Spleen (tissue), 11 donors: ENCODE measurements around the gene DGKG. TPM values are rescaled to one million over a fixed set of nuclear protein-coding genes. Genes with fewer than 3 reads are reported as not detected.
A peak's percentile ranks its signal among the peaks of the same experiment; 100 is the strongest.

Experiments used
- DNase-seq: peaks from one replicate; pipeline ENCODE4 v3.0.0-alpha.2; 2020
- H3K27ac ChIP-seq, 8 donors: fragments of 200-600 bp; sonication (generic) in 7 of 8; 1 replicate in 4 of 8; 2 replicates in 4 of 8; pipeline versions ENCODE4 v1.5.0 to v1.8.0; 2016 to 2021; ENCODE audit warnings: inconsistent platforms in 4 of 8, mild to moderate bottlenecking in 4 of 8, moderate library complexity in 1 of 8
- H3K27me3 ChIP-seq, 7 donors: fragments of 200-600 bp; sonication (generic) in 6 of 7; replicated peaks in 1 of 7; 1 replicate in 4 of 7; 2 replicates in 3 of 7; pipeline versions ENCODE4 v1.5.0 to v1.8.0; 2016 to 2021; ENCODE audit warnings: inconsistent platforms in 3 of 7, mild to moderate bottlenecking in 1 of 7
- H3K36me3 ChIP-seq, 6 donors: fragments of 200-600 bp; sonication (generic) in 5 of 6; 1 replicate in 4 of 6; 2 replicates in 2 of 6; pipeline versions ENCODE4 v1.5.0 to v1.8.0; 2016 to 2021; ENCODE audit warnings: inconsistent platforms in 2 of 6
- H3K4me1 ChIP-seq, 6 donors: fragments of 200-600 bp; sonication (generic) in 5 of 6; 1 replicate in 3 of 6; 2 replicates in 3 of 6; pipeline versions ENCODE4 v1.5.0 to v1.8.0; 2016 to 2021; ENCODE audit warnings: inconsistent platforms in 3 of 6
- H3K4me3 ChIP-seq, 8 donors: fragments of 200-600 bp; sonication (generic) in 7 of 8; 1 replicate in 4 of 8; 2 replicates in 4 of 8; pipeline versions ENCODE4 v1.5.0 to v1.8.0; 2016 to 2021; ENCODE audit warnings: inconsistent platforms in 4 of 8, mild to moderate bottlenecking in 4 of 8, moderate library complexity in 2 of 8
- H3K9me3 ChIP-seq, 8 donors: fragments of 200-600 bp; sonication (generic) in 7 of 8; 1 replicate in 4 of 8; 2 replicates in 4 of 8; pipeline versions ENCODE4 v1.5.0 to v1.8.0; 2016 to 2021; ENCODE audit warnings: inconsistent platforms in 4 of 8
- CTCF ChIP-seq, 11 experiments: fragments of 200-600 bp in 7 of 11; fragments of 450-650 bp in 4 of 11; sonication (generic) in 4 of 11; IDR thresholded peaks in 8 of 11; conservative IDR thresholded peaks in 3 of 11; 1 replicate in 7 of 11; 2 replicates in 4 of 11; pipeline versions ENCODE4 v1.4.0 to v1.8.0; 2016 to 2021; ENCODE audit warnings: antibody characterized with exemption in 11 of 11, inconsistent platforms in 4 of 11, mild to moderate bottlenecking in 1 of 11
- POLR2A ChIP-seq, 3 donors: fragments of 450-650 bp; IDR thresholded peaks; one replicate each; pipeline ENCODE4 v1.5.1; 2017; ENCODE audit warnings: antibody characterized with exemption in 3 of 3, mild to moderate bottlenecking in 1 of 3
- POLR2AphosphoS5 ChIP-seq, 3 donors: sonication (generic); formaldehyde crosslinking; IDR thresholded peaks; one replicate each; pipeline ENCODE4 v1.5.1; 2017; ENCODE audit warnings: antibody characterized with exemption in 3 of 3
- WGBS, 5 donors: extraction: QIAGEN DNeasy Blood & Tissue Kit in 3 of 5; methylation state at CpG; one replicate each; pipeline versions ENCODE4 v1.1.5 to v1.1.7; 2013 to 2018; 5-methylcytosine and 5-hydroxymethylcytosine counted together
- intact Hi-C: fragments of 100-400 bp; cut with DNase I; formaldehyde crosslinking; loops from one replicate; pipeline ENCODE4 v1.15.0; 2023; ENCODE audit warnings: low total_unique reads
- polyA plus RNA-seq, 3 donors: library from polyadenylated mRNA; stranded (reverse); fragments of 200-250 nt; gene quantifications; one replicate each; pipeline ENCODE4 v1.2.1, GENCODE V29; 2013
- total RNA-seq, 7 donors: library from RNA; depleted of rRNA in 3 of 7; stranded (reverse); fragments of >200 nt in 3 of 7; fragmentation: NEBNext Ultra II Directional in 4 of 7; extraction: Animal tissue kit (Norgen Biotek cat#: 25700) in 4 of 7; gene quantifications; one replicate each; pipeline versions ENCODE4 v1.1.0 to v1.2.1, GENCODE V29; 2016 to 2021
- donor health status: healthy with polysubstance abuse.
- donor health status: DM: no; HTN: no; CAD: no; lungs with moderate emphysema.
- donor health status: DM: no; HTN: no; CAD: no.
- donor health status: Bipolar disorder and iron deficiency.
- donor health status: healthy.
- donor health status: DM: no; HTN: no; CAD: no.
- donor health status: DM: yes; HTN: yes; CAD: no.

DGKG gene
- total and polyA plus RNA-seq, 10 donors = 0.22 to 7.7 (median 5.4) TPM

GRCh38 chr3:186187401-186188275, 174.4 kb downstream of the DGKG start:
- peak overlapping the region in 1 of 8 donors; percentile 7 for H3K27ac ChIP-seq
- 74 to 84% (median 78%) methylated on average over 11 of the region's 11 CpGs for WGBS, 5 donors

GRCh38 chr3:186185194-186185787, 176.7 kb downstream of the DGKG start:
- intact Hi-C loops = no loop called here
- H3K4me3 ChIP-seq = peak overlapping the region in 1 of 8 donors; percentile 33
- TF ChIP-seq POLR2AphosphoS5 (IDR thresholded peaks at IDR 0.05) (peak in 1 of 3 donors; percentile 34), CTCF (IDR thresholded peaks at IDR 0.05 in 8 of 11, conservative IDR thresholded peaks at IDR 0.05 in 3 of 11) (no peak)
- no peaks in the 10 kb centered on the region for H3K9me3 ChIP-seq
- peaks cover 3 to 45% (median 22%) of the 10 kb centered on the region in 6 donors for H3K4me1 ChIP-seq
- H3K36me3 ChIP-seq = peaks cover 0 to 19% (median 0%) of the 10 kb centered on the region in 6 donors
- WGBS, 5 donors = 16 to 38% (median 25%) methylated on average over 2 of the region's 2 CpGs
- no peaks in the 10 kb centered on the region for H3K27me3 ChIP-seq
- peak overlapping the region; percentile 23 to 88 (median 70) for H3K27ac ChIP-seq
- DNase-seq = no peak

More at GRCh38 chr3:186187401-186188275, 174.4 kb downstream of the DGKG start:
- Histone ChIP-seq H3K9me3 (no peaks in the 10 kb centered on the region), H3K4me3 (no peak overlapping the region), H3K4me1 (peaks cover 3 to 45% (median 22%) of the 10 kb centered on the region in 6 donors), H3K36me3 (peaks cover 0 to 12% (median 0%) of the 10 kb centered on the region in 6 donors), H3K27me3 (peaks cover 0 to 4% (median 0%) of the 10 kb centered on the region in 7 donors)
- TF ChIP-seq POLR2A (IDR thresholded peaks at IDR 0.05) = no peak
- TF ChIP-seq CTCF (IDR thresholded peaks at IDR 0.05 in 8 of 11, conservative IDR thresholded peaks at IDR 0.05 in 3 of 11) = no peak
- TF ChIP-seq POLR2AphosphoS5 (IDR thresholded peaks at IDR 0.05) = peak in 1 of 3 donors; percentile 14
- intact Hi-C loops = no loop called here
- DNase-seq = no peak

GRCh38 chr3:186184021-186184420, 178.0 kb downstream of the DGKG start:
- Histone ChIP-seq H3K27ac (peak overlapping the region in 4 of 8 donors; percentile 72 to 88 (median 86)), H3K4me1 (peaks cover 3 to 45% (median 22%) of the 10 kb centered on the region in 6 donors), H3K27me3 (no peaks in the 10 kb centered on the region), H3K4me3 (no peak overlapping the region), H3K9me3 (no peaks in the 10 kb centered on the region), H3K36me3 (peaks cover 0 to 25% (median 0%) of the 10 kb centered on the region in 6 donors)
- DNase-seq = no peak
- WGBS, 5 donors = 79 to 88% (median 84%) methylated on average over 2 of the region's 2 CpGs
- TF ChIP-seq CTCF (IDR thresholded peaks at IDR 0.05 in 8 of 11, conservative IDR thresholded peaks at IDR 0.05 in 3 of 11) = no peak
- no peak for TF ChIP-seq POLR2AphosphoS5 (IDR thresholded peaks at IDR 0.05)
- no peak for TF ChIP-seq POLR2A (IDR thresholded peaks at IDR 0.05)
- intact Hi-C loops = no loop called here

GRCh38 chr3:186182850-186183249, 179.2 kb downstream of the DGKG start:
- TF ChIP-seq POLR2A (IDR thresholded peaks at IDR 0.05) (no peak), CTCF (IDR thresholded peaks at IDR 0.05 in 8 of 11, conservative IDR thresholded peaks at IDR 0.05 in 3 of 11) (no peak), POLR2AphosphoS5 (IDR thresholded peaks at IDR 0.05) (no peak)
- WGBS, 5 donors = 57 to 78% (median 69%) methylated on average over 6 of the region's 6 CpGs
- Histone ChIP-seq H3K4me1 (peaks cover 3 to 45% (median 22%) of the 10 kb centered on the region in 6 donors), H3K4me3 (no peak overlapping the region), H3K9me3 (no peaks in the 10 kb centered on the region), H3K27me3 (no peaks in the 10 kb centered on the region), H3K36me3 (peaks cover 0 to 32% (median 0%) of the 10 kb centered on the region in 6 donors), H3K27ac (no peak overlapping the region)
- intact Hi-C loops = no loop called here
- no peak for DNase-seq
